ENCODE data around the gene PPIL4.

- TF ChIP-seq POLR2A (IDR thresholded peaks at IDR 0.05; ENCODE audit: low read depth, low read length) = no peak
- no peak for TF ChIP-seq POLR2AphosphoS5 (IDR thresholded peaks at IDR 0.05; ENCODE audit: low read depth, low read length)
- no peak for TF ChIP-seq TAF1 (IDR thresholded peaks at IDR 0.05; ENCODE audit: borderline replicate concordance, low read depth, low read length)
Measured at GRCh38 chr6:149501768-149502167, 44.1 kb downstream of the PPIL4 start.
